Suprapubic skin (tissue), 4 donors: ENCODE measurements around the gene RUSC2.

Source experiments
- EP300 ChIP-seq: sonication (generic); formaldehyde crosslinking; IDR thresholded peaks from one replicate; pipeline ENCODE4 v1.6.1; 2017; ENCODE audit warnings: antibody characterized with exemption
- POLR2A ChIP-seq, 2 donors: fragments of 450-650 bp; IDR thresholded peaks; one replicate each; pipeline ENCODE4 v1.6.1; 2017; ENCODE audit warnings: antibody characterized with exemption in 2 of 2, mild to moderate bottlenecking in 2 of 2, moderate library complexity in 2 of 2
- POLR2AphosphoS5 ChIP-seq, 3 donors: sonication (generic); formaldehyde crosslinking; IDR thresholded peaks; one replicate each; pipeline ENCODE4 v1.6.1; 2017; ENCODE audit warnings: antibody characterized with exemption in 3 of 3
- TF ChIP-seq, protein P1 (sequence below), 2 donors: fragments of 200-600 bp in 1 of 2; fragments of 450-650 bp in 1 of 2; sonication (generic) in 1 of 2; IDR thresholded peaks; one replicate each; pipeline ENCODE4 v1.5.1; 2016 to 2019; ENCODE audit warnings: antibody characterized with exemption in 2 of 2, mild to moderate bottlenecking in 1 of 2, moderate library complexity in 1 of 2

DNA sequence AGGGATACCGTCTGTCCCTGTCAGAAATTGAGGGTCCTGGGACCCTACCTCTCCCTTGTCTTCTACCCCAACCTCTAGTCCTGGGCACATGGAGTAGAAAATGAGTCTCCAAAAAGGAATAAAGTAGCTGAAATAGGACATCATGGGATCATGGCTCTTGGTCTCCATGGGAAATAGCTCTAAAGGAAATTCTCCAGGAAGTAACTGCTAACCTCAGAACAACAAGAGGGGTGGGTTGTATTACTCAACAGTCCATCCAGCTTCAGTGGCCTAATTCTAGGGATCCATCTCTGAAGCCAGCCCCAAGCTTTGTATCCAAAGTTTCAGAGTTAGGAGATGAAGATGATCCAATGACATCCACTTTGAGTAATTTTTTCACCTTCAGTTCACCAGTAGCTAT lies 11.0 kb upstream of the RUSC2 start:
- TF ChIP-seq, protein P1, sequence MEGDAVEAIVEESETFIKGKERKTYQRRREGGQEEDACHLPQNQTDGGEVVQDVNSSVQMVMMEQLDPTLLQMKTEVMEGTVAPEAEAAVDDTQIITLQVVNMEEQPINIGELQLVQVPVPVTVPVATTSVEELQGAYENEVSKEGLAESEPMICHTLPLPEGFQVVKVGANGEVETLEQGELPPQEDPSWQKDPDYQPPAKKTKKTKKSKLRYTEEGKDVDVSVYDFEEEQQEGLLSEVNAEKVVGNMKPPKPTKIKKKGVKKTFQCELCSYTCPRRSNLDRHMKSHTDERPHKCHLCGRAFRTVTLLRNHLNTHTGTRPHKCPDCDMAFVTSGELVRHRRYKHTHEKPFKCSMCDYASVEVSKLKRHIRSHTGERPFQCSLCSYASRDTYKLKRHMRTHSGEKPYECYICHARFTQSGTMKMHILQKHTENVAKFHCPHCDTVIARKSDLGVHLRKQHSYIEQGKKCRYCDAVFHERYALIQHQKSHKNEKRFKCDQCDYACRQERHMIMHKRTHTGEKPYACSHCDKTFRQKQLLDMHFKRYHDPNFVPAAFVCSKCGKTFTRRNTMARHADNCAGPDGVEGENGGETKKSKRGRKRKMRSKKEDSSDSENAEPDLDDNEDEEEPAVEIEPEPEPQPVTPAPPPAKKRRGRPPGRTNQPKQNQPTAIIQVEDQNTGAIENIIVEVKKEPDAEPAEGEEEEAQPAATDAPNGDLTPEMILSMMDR (IDR thresholded peaks at IDR 0.05): no peak
- no peak for TF ChIP-seq POLR2A (IDR thresholded peaks at IDR 0.05)
- no peak for TF ChIP-seq EP300
- TF ChIP-seq POLR2AphosphoS5 (IDR thresholded peaks at IDR 0.05): no peak
